Loucy (cell line): Measurements from ENCODE around the gene LCN12.

Experiments used
- H2AFZ ChIP-seq: fragments of 200-600 bp; sonication (generic); 2 replicates; pipeline ENCODE4 v1.6.0; 2016; ENCODE audit warnings: antibody characterized with exemption, mild to moderate bottlenecking, low read length, moderate library complexity
- H3F3A ChIP-seq: fragments of 200-600 bp; 2 replicates; pipeline ENCODE4 v1.6.0; 2016; ENCODE audit warnings: antibody characterized with exemption, low read depth, mild to moderate bottlenecking
- H3K27me3 ChIP-seq: fragments of 200-600 bp; sonication (generic); 2 replicates; pipeline ENCODE4 v1.6.1; 2014; ENCODE audit warnings: low read length, mild to moderate bottlenecking; ENCODE audit not compliant: insufficient read depth, poor library complexity, severe bottlenecking
- H3K36me3 ChIP-seq: fragments of 200-600 bp; sonication (generic); 2 replicates; pipeline ENCODE4 v1.6.1; 2016; ENCODE audit warnings: low read length; ENCODE audit not compliant: insufficient read depth
- H3K4me1 ChIP-seq: fragments of 200-600 bp; sonication (generic); 2 replicates; pipeline ENCODE4 v1.5.1; 2014; ENCODE audit warnings: low read length, mild to moderate bottlenecking; ENCODE audit not compliant: insufficient read depth, poor library complexity, severe bottlenecking
- H3K4me2 ChIP-seq: fragments of 200-600 bp; sonication (generic); 2 replicates; pipeline ENCODE4 v1.6.0; 2014; ENCODE audit warnings: antibody characterized with exemption, low read length, low read depth, mild to moderate bottlenecking; ENCODE audit not compliant: poor library complexity, severe bottlenecking
- H3K4me3 ChIP-seq: fragments of 200-600 bp; sonication (generic); 2 replicates; pipeline ENCODE4 v1.5.1; 2014; ENCODE audit warnings: low read length, mild to moderate bottlenecking, mixed read lengths; ENCODE audit not compliant: poor library complexity, severe bottlenecking
- H3K79me2 ChIP-seq: fragments of 200-600 bp; sonication (generic); 2 replicates; pipeline ENCODE4 v1.6.1; 2014; ENCODE audit warnings: low read length; ENCODE audit not compliant: insufficient read depth
- H3K9ac ChIP-seq: fragments of 200-600 bp; sonication (generic); 2 replicates; pipeline ENCODE4 v1.6.0; 2014; ENCODE audit warnings: mild to moderate bottlenecking, low read depth, low read length, moderate library complexity; ENCODE audit not compliant: poor library complexity, severe bottlenecking
- H3K9me2 ChIP-seq: fragments of 200-600 bp; sonication (generic); replicated peaks from 2 replicates; pipeline ENCODE4 v1.6.1; 2016; ENCODE audit warnings: low read depth, low read length, mixed read lengths
- H3K9me3 ChIP-seq: fragments of 200-600 bp; sonication (generic); 2 replicates; pipeline ENCODE4 v1.6.1; 2014; ENCODE audit warnings: mild to moderate bottlenecking, antibody characterized with exemption, low read length, low read depth; ENCODE audit not compliant: insufficient read depth
- H4K20me1 ChIP-seq: fragments of 200-600 bp; sonication (generic); 2 replicates; pipeline ENCODE4 v1.6.0; 2014; ENCODE audit warnings: antibody characterized with exemption, low read length, mild to moderate bottlenecking; ENCODE audit not compliant: insufficient read depth, poor library complexity, severe bottlenecking
- EZH2phosphoT487 ChIP-seq: fragments of 200-600 bp; IDR thresholded peaks from 2 replicates; pipeline ENCODE4 v1.6.1; 2018; ENCODE audit warnings: antibody characterized with exemption, mild to moderate bottlenecking, moderate library complexity, borderline replicate concordance
- TF ChIP-seq, protein P1 (sequence below): fragments of 200-600 bp; sonication (generic); conservative IDR thresholded peaks from 2 replicates; pipeline ENCODE4 v1.5.1; 2014; ENCODE audit warnings: mild to moderate bottlenecking, antibody characterized with exemption, low read length

Gene LCN12

DNA sequence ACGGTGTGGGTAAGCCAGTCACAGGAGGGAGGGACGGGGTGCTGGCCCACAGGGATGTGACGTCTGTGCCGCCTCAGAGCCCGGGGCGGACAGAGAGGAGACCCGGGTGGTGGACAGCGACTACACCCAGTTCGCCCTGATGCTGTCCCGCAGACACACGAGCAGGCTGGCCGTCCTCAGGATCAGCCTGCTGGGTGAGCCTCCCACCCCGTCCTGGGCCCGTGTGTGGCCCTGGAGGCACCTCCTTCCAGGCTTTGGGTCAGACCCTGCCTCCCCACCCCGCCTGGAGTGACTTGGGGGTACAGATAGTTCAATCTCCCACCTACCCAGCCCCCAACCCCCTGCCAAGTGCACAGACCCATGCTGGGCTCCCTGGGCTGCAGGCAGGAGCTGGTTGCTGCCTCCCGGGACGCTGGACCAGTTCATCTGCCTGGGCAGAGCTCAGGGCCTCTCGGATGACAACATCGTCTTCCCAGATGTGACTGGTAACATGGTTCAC lies 1.7 kb downstream of the LCN12 start:
- Histone ChIP-seq H3K4me3 (no peak overlapping the region), H3K9me2 (no peaks in the 10 kb centered on the region), H3K36me3 (no peaks in the 10 kb centered on the region), H3K27me3 (no peaks in the 10 kb centered on the region), H3K79me2 (no peaks in the 10 kb centered on the region), H3F3A (no peaks in the 10 kb centered on the region), H3K9ac (no peak overlapping the region), H2AFZ (no peak overlapping the region), H4K20me1 (no peaks in the 10 kb centered on the region), H3K4me1 (peaks cover 6% of the 10 kb centered on the region), H3K4me2 (no peak overlapping the region), H3K9me3 (no peaks in the 10 kb centered on the region)
- TF ChIP-seq, protein P1, sequence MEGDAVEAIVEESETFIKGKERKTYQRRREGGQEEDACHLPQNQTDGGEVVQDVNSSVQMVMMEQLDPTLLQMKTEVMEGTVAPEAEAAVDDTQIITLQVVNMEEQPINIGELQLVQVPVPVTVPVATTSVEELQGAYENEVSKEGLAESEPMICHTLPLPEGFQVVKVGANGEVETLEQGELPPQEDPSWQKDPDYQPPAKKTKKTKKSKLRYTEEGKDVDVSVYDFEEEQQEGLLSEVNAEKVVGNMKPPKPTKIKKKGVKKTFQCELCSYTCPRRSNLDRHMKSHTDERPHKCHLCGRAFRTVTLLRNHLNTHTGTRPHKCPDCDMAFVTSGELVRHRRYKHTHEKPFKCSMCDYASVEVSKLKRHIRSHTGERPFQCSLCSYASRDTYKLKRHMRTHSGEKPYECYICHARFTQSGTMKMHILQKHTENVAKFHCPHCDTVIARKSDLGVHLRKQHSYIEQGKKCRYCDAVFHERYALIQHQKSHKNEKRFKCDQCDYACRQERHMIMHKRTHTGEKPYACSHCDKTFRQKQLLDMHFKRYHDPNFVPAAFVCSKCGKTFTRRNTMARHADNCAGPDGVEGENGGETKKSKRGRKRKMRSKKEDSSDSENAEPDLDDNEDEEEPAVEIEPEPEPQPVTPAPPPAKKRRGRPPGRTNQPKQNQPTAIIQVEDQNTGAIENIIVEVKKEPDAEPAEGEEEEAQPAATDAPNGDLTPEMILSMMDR, result no peak
- no peak for TF ChIP-seq EZH2phosphoT487

DNA sequence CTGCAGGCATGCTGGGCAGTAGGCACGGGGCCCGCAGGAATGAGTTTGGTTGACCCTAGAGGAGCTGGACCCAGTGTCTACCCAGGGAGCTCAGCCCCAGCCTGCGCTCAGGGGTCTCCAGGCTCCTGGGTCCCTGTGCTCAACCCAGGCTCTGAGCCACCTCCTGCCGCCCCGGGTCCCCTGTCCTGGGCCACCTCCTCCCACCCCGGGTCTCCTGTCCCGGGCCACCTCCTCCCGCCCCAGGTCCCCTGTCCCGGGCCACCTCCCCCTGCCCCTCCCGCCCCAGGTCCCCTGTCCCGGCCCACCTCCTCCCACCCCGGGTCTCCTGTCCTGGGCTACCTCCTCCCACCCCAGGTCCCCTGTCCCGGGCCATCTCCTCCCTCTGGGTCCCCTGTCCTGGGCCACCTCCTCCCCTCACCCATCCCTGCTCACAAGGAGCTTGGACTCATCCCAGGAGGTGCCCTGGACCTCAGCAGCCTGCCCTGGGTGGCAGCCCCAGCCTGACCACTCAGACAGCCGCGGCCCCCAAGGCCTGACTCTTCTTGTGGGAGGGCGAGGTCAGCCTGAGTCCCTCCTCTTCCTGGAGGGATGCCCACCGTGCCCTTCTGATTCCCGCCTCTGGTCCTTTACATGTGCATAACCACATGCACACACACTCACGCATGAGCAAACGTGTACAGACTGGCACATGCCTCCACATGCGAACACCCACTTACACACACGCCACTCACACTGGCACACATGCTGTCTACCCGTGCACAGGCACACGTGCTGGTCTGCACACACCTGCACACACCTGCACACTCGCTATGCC lies 2.4 kb downstream of the LCN12 start:
- no peak overlapping the region for H3K9ac ChIP-seq
- no peak overlapping the region for H3K4me3 ChIP-seq
- no peak overlapping the region for H3K4me2 ChIP-seq
- no peaks in the 10 kb centered on the region for H3F3A ChIP-seq
- no peaks in the 10 kb centered on the region for H3K9me2 ChIP-seq
- H3K36me3 ChIP-seq, result no peaks in the 10 kb centered on the region
- H2AFZ ChIP-seq, result no peak overlapping the region
- no peaks in the 10 kb centered on the region for H4K20me1 ChIP-seq
- H3K27me3 ChIP-seq, result no peaks in the 10 kb centered on the region
- H3K9me3 ChIP-seq, result no peaks in the 10 kb centered on the region
- TF ChIP-seq, protein P1, result no peak
- TF ChIP-seq EZH2phosphoT487, result no peak
- H3K79me2 ChIP-seq, result no peaks in the 10 kb centered on the region
- peaks cover 6% of the 10 kb centered on the region for H3K4me1 ChIP-seq

DNA sequence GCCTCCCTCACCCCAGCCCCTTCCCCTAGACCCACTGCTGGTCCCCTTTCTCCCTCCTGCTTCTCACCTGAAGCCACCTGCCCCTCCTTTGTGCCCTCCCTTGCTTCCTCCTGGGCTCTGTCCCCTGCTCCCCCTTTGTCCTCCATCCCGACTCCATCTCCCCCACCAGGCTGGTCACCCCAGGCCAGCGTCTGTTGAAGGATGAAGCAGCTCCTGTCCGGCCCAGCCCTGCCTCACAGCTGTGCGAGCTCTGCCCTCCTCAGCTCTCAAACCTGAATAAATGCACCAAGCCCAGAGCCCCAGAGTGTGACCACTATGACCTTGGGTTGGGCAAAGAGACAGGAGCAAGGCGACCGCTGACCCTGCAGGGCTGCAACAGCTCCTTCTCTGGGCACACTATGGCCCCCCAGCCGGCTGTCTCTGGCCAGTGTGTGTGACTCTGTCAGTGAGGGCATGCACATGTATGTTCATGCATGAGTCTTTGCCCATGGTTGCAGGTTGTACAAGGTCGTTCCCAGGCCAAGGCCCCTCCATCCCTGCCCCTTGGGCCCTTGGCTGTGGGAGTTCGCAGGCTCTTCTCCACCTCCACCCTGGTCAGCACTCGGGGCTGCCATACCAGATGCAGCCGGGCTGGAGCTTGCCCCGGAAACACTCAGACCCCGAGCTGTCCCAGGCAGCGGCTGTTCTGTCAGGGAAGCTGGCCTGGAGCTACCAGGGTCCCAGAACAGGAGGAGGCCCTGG lies 3.3 kb downstream of the LCN12 start:
- H3K4me3 ChIP-seq, result no peak overlapping the region

More for the DNA sequence above, 3.3 kb downstream of the LCN12 start:
- Histone ChIP-seq H3K9me3 (no peaks in the 10 kb centered on the region), H3K9me2 (no peaks in the 10 kb centered on the region), H3K9ac (no peak overlapping the region), H3K36me3 (no peaks in the 10 kb centered on the region), H2AFZ (no peak overlapping the region), H3K79me2 (no peaks in the 10 kb centered on the region), H3K4me2 (no peak overlapping the region), H3F3A (no peaks in the 10 kb centered on the region), H3K4me1 (peaks cover 4% of the 10 kb centered on the region), H3K27me3 (no peaks in the 10 kb centered on the region), H4K20me1 (no peaks in the 10 kb centered on the region)
- TF ChIP-seq, protein P1, result no peak
- TF ChIP-seq EZH2phosphoT487, result no peak
